NCI-H187 treated with DMSO at 0.1 percent for 48 hours (cell line): ENCODE data around the gene DOK5.
"Not testable (repeated sequence)": the region's sequence is repeated elsewhere in the genome, so short reads cannot be mapped to it uniquely, and the experiment has no call there.

Experiments
- DNase-seq: peaks from one replicate; lab custom pipeline; 2025; lab: John Stamatoyannopoulos, UW

Gene DOK5

GRCh38 chr20:54472607-54473006 is 2.8 kb upstream of the DOK5 start:
- DNase-seq, result no peak

DNA sequence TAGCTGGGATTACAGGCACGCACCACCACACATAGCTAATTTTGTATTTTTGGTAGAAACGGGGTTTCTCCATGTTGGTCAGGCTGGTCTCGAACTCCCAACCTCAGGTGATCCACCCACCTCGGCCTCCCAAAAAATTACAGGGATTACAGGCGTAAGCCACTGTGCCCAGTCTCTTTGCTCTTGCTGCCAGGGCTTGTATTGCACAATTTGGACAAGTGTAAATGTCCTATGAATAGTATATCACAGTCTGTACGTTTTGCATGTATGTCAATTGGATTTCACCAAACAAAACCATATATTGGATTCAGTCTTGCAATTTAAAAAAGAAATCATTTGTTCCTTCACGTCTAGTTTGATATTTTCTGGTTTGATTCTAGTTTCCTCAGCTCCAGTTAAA is 2.1 kb upstream of the DOK5 start:
- no peak for DNase-seq

DNA sequence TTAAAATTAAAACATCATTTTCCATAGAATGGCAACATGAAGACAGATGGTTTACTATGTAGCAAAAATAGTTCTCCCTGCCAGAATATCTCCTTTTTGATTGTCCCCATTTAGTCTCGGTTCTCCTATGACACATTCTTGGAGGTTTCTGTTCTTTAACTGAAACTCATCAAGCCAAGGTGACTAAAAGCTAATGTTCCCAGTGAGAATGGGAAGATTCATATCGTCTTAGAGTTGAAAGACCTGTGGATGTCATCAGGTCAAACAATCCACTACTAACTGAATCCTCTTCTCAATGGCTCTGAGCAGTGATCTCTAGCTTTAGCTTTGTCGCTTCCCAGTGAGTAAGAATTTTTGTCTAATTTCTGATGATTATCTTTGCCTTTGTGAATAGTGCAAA is 1.3 kb upstream of the DOK5 start:
- DNase-seq, result no peak

- DNase-seq, result no peak
Measured at GRCh38 chr20:54474866-54475265, 527 bp upstream of the DOK5 start.

GRCh38 chr20:54476169-54477009 is 996 bp downstream of the DOK5 start:
- no peak for DNase-seq

- no peak for DNase-seq
Measured at GRCh38 chr20:54477191-54477955, 2.0 kb downstream of the DOK5 start.

GRCh38 chr20:54479138-54479906 is 3.9 kb downstream of the DOK5 start:
- no peak for DNase-seq

DNA sequence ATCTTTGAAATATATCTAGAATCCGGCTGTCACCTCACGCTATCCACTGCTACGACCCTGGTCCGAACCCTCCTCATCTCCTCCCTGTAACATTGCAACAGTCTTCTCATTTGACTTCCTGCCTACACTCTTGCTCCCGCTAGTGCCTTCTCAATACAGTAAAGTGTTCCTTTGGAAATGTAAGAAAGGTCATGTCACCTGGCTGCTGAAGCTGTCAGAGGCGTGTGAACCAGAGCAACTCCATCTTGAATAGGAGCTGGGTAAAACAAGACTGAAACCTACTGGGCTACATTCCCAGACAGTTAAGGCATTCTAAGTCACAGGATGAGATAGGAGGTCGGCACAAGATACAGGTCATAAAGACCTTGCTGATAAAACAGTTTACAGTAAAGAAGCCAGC is 4.5 kb downstream of the DOK5 start:
- not testable (repeated sequence) for DNase-seq

GRCh38 chr20:54481442-54481841 is 6.0 kb downstream of the DOK5 start:
- DNase-seq, result no peak

DNA sequence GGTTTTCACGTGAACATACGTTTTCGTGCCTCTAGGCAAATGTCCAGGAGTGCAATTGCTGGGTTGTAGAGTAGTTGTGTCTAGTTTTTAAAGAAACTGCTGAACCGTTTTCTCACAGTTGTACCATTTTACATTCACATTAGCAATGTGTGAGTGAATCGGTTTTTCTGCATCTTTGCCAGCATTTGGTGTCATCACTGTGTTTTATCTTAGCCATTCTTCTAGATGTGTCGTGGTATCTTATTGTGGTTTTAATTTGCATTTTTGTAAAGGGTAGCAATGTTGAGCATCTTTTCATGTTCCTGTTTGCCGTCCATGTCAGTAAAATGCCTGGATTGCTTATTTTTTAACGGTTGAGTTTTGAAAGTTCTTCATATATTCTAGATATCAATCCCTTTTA is 10.2 kb downstream of the DOK5 start:
- no peak for DNase-seq

DNA sequence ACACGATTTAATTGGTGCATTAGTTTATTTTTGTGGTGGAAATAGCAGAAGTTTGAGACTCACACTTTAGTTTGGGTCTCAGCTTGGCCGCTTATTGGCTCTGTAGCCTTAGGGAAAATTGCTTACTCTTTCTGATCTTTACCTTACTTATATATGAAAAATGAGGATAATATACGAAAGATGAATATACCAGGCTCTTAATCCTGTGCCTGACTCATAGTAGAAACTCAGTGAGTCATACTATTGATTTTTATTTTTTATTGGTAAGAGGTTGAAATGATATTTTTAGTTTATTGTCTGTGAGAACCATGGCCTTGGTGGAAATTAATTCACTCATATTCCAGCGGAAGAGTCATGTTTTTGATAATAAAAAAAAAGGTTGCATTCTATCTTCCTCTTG is 11.2 kb downstream of the DOK5 start:
- DNase-seq, result no peak

DNA sequence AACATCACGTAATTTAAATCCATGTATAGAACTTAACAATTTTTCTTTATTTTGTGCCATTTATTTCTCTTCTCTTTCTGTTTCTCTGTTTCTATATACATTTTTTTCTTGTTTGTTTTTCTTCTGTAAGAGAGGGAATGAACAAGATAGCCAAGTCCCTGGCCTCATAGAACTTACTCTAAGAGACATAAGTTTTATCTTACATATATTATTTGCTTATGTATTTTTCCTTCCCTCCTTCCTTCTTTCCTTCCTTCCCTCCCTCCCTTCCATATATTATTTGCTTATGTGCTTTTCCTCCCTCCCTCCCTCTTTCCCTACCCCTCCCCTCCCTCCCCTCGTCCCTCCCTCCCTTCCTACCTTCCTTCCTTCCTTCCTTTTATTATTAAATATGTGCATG is 13.0 kb downstream of the DOK5 start:
- DNase-seq, result no peak

- DNase-seq, result no peak
Measured at GRCh38 chr20:54491506-54491905, 16.1 kb downstream of the DOK5 start.

DNA sequence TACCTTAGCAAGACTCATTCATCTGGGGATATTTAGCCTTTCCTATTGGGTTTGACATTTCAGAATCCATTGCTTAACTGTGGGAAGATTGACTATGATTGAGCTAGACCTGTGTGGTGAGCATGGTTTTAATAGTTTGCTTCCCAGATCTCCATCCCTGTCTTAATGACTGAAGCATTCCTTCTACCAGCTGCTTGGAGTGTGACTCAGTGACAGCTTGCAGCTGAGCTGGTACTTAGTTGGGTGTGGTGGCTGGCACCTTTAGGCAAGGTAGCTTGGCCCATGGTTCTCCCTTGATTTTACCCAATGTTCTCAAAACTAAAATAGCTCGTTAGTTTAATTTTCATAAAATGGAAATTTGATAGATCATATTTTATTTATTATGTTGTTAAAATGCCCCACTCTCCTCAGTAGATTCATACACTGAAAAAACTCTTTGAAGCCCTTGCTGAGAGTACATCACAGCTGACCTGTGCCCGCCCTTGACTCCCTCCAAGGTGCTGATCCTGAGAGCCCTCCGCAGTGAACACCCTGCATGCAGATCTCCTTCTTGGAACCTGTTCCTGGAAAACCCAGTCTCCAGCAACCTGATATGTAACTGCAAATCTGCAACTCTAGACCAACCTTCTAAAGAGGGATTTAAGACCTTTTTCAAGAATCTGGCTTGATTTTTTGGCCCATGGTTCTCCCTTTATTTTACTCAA is 19.1 kb downstream of the DOK5 start:
- no peak for DNase-seq

GRCh38 chr20:54497931-54498718 is 22.7 kb downstream of the DOK5 start:
- no peak for DNase-seq

DNA sequence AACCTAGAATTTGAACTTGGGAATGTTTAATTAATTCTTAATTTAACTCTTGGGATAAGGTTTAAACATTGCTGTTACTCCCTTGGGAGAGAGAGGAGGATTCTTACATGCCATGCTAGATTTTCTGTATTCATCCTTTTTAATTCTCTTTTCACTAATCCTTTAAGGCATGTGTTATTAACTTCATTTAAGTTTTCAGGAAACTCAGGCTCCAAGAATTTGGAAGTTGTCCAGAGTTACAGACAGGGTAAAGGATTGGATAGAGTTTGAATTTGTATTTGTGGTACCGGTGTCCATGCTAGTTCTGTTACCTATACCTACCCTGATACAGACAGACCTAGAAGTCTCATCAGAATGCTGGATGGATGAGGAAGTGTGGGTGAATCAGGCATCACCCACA is 23.7 kb downstream of the DOK5 start:
- no peak for DNase-seq

GRCh38 chr20:54502179-54502578 is 26.8 kb downstream of the DOK5 start:
- DNase-seq, result no peak

GRCh38 chr20:54506643-54507042 is 31.2 kb downstream of the DOK5 start:
- no peak for DNase-seq

- DNase-seq, result no peak
Measured at GRCh38 chr20:54510541-54511129, 35.2 kb downstream of the DOK5 start.

DNA sequence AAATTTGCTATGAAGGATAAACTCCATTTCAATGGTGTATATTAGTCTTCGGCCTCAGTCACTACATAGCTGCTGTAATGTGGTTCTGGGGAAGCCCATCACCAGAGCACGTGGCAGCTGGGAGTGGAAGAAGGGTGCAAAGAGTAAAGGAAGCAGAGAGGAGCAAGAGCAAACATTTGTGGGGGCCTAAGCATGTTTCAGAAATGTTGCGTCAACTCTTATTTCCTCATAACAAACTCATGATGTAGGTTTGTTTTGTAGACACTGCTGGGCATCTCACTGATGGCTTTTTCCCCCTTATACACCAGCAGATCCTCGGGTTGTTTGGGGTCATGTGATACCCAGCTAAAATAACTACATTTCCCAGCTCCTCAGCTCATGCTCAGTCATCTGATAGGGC is 37.3 kb downstream of the DOK5 start:
- DNase-seq, result no peak
